NOMO-1 (cell line): ENCODE measurements around the gene TNRC6C.
A peak's percentile ranks its signal among the peaks of the same experiment; 100 is the strongest.

Experiments
- DNase-seq, 2 experiments: peaks; one replicate each; lab custom pipeline; 2025; ENCODE audit not compliant: unreplicated experiment in 2 of 2; lab: John Stamatoyannopoulos, UW

TNRC6C gene

GRCh38 chr17:78010759-78011158 is 52.3 kb downstream of the TNRC6C start:
- peak; percentile 45 to 48 for DNase-seq

DNA sequence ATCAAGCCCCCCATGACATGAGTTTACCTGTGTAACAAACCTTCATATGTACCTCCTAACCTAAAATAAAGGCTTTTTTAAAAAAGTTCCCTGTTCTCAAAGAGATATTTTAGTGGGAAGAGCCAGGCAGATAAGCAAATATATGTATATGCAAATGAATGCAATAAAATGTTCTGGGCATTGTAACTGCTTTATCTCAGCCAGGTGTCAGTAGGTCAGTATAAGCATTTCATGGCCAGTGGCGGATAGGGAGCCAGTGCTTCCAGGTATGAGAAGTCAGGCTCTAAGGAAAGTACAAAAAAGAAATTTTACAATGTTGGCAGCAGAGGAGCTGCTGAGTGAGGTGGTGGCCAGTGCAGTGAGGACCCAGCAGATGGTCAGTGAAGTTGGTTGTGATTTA is 53.9 kb downstream of the TNRC6C start:
- DNase-seq, result no peak

- DNase-seq, result peak; percentile 32 to 61
Observed at GRCh38 chr17:78013683-78014467, 55.4 kb downstream of the TNRC6C start.

DNA sequence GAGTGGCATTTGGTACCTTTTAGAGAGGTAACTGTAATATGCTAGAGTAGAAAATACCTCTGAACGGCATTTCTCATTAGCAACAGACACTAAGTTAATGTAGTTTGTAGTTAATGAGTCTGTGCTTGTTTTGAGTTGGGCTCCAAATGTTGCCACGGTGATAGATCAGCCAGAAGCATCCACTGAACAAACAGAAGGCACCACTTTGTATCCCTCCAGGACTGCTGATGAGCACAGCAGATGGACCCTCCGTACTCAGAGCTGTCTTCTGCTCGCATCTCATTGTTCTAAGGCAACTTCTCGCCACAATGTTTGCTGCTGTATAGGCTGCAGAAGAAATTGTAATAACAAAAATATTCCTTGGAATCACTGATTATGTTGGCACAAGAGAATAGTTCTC is 56.1 kb downstream of the TNRC6C start:
- no peak for DNase-seq

DNA sequence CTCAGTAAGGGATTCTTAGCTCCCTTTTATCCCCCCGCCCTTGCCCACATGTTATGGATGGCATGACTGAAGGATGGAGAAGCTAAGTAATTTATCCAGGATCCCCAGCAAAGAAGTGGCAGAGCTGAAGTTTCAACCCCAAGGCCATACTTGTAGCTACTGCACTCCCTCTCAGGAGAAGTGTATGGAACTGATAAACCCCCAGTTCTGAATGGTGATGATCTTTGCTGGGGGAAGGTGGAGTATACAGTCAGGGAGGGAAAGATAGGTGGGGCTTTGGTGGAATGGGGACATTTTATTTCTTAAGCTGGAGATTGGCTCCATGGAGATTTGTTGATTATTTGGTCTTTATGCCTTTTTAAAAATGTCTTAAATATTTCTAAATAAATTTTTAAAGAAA is 58.3 kb downstream of the TNRC6C start:
- DNase-seq, result no peak

DNA sequence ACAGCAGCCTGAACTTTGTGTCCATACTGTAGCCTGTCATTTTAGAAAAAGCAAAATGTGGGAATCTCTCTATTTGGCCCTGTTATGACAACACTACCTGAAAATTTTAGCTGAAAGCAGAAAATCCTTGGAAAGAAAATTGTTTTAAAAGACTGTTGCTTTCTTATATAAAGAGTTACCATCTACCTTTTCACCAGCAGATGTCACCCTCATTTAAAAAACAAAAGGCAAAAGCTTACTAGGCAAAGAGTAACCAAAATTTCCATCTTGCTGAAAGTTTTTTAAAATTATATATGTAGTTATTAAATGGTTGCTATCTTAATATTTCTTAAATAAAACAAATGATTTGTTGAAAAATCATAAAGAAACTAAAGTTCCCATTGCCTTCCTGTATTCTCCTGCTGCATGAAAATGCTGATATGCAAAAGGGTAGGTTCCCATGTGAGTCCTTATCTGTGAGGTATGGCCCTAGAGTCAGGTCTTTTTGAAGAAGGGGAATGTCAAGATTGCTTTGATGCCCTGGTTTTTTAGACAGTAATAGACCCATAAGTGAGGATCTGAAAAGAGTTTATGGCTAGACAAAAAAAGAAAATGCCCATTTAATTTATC is 61.0 kb downstream of the TNRC6C start:
- peak in 1 of 2 experiments; percentile 43 for DNase-seq

- no peak for DNase-seq
Observed at GRCh38 chr17:78019976-78020716, 61.6 kb downstream of the TNRC6C start.

- no peak for DNase-seq
Observed at GRCh38 chr17:78020717-78021108, 62.2 kb downstream of the TNRC6C start.

- no peak for DNase-seq
Observed at GRCh38 chr17:78022425-78022824, 63.9 kb downstream of the TNRC6C start.

DNA sequence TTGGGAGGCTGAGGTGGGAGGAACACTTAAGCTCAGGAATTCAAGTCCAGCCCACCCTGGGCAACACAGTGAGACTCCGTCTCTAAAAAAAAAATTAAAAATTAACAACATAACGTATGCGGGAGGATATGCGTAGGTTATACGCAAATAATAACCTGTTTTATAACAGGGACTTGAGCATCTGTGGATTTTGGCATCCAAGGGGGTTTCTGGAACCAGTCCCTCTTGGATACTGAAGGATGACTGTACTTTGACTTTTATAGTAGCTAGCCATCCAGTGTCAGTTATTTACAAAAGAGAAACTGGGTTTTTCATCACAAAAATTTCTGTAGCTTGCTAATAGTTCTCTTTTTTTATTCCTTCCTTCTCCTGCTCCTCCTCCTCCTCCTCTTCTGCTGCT is 64.5 kb downstream of the TNRC6C start:
- no peak for DNase-seq

DNA sequence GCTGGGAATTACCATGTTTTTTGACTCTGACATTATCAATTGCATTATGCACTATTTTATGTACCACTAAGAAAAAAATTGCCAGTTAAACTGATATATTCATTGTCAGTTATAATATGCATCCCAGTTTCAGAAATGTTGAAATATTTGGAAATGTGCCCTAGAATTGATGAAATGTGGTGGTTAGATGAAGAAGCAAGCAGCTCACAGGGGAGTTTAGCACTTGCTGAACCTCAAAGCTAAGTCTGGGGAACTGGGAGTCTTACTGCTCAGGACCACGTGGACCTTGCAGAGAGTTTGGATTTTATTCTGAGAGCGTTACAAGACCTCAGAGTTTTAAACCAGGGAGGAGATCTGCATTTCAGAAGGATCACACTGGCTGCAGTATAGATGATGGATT is 67.9 kb downstream of the TNRC6C start:
- peak in 1 of 2 experiments; percentile 24 for DNase-seq

DNA sequence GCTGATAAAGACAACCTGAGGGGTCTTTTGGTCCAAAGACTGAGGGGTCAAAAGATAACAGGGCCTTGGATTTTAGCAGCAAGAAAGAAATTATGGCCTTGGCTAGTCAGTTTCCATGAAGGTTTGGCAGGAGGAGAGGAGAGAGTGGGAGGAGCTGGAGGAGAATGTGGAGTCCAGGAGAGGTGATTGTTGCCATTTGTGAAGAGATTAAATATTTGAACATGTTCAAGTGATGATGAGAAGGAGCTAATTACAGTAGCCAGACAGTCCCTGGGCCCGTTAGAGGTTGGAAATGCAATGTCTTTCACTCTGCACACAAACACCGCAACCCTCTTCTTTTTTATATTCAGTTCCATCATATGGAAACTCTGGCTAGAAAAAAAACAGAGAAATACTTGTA is 68.6 kb downstream of the TNRC6C start:
- no peak for DNase-seq

DNA sequence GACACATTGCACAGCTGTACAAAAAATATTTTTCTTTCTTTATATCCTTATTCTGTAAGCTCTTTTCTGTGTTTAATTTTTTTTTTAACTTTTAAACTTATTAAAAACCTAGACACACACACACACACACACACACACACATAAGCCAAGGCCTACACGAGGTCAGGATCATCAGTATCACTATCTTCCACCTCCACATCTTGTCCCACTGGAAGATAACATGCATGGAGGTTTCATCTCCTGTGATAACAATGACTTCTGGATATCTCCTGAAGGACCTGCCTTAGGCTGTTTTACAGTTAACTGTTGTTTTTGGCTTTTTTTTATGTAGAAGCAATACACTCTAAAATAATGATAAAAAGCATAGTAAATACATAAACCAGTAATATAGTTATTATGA is 71.2 kb downstream of the TNRC6C start:
- no peak for DNase-seq

GRCh38 chr17:78031435-78031834 is 72.9 kb downstream of the TNRC6C start:
- DNase-seq, result no peak

DNA sequence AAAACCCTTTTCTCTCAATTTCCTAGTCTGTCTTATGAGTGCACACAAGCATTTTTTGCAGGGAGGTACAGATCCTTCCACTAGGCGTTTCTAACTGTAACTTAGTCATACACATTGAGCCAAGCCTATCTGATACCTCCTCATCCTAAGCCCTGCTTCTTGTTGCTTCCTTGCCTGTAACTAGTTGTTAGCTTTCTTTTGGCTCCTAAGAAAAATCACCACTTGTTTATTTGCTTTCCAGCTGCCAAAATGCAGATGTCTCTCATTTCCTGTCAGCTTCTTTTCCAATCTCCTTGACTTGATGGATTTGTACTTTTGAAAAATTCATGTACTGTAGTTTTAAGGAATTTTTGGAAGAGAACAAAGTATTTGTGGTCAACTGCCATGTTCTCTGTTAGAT is 73.7 kb downstream of the TNRC6C start:
- no peak for DNase-seq

DNA sequence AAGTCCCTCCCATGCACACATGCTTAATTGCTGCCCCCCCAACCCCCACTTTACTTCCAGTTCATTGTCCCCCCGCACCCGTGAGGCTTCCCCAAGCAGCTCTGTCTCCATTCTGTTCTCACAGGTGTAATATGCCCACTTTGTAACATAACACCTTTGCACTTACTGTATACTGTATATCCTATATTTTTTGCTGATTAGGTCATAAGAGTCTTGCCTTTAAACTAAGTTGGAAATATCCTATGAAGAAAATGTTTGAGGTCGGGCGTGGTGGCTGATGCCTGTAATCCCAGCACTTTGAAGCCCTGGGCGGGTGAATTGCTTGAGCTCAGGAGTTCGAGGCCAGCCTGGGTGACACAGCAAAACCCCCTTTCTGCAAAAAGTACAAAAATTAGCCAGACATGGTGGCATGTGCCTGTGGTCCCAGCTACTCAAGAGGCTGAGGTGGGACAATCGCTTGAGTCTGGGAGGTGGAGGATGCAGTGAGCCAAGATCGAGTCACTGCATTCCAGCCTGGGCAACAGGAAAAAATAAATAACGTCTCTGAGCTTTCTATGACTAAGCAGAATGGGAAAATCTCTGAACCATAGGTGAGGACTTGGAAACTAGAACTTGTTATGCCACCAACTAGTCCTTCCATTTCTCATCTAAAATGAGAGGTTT is 76.1 kb downstream of the TNRC6C start:
- no peak for DNase-seq

DNA sequence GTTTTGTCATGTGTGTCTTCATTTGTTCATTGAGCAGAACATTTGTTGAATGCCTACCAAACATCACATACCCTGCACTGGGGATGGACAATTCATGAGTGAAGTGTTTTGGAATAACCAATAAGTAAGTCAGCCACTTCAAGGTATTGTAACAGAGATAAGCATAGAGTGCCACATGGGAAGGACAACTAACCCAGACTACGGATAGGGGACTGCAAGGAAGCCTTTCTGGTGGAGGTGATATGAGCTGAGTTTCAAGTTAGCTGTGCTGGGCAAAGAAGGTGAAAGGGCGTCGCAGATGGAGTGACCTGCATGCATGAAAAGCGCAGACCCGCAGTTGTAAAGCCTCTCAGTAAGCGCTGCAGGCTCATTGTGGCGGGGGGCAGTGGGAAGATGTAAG is 78.8 kb downstream of the TNRC6C start:
- no peak for DNase-seq

DNA sequence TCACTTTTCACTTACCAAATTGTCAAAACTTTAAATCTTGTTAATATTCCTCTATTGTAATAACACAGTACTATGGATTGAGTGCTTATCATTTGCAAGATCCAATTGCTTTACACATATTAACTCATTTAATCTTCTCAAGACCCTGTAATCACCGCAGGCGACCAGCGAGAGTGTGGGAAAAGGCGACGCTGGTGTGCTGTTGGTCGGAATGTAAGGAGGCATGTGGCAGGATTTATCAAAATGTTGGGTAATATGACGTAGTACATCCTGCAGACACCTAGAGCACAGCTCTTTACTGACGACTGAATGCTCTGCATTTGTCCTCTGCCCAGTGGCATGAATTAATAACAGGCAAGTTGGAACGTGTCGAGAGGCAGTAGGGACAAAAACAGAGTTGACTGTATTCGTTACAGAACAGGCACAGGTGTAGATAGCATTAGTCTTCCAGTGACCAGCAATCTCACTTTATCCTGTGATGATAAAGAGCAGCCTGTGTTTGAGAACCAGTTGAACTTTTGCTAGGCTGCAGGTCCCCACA is 80.3 kb downstream of the TNRC6C start:
- no peak for DNase-seq

DNA sequence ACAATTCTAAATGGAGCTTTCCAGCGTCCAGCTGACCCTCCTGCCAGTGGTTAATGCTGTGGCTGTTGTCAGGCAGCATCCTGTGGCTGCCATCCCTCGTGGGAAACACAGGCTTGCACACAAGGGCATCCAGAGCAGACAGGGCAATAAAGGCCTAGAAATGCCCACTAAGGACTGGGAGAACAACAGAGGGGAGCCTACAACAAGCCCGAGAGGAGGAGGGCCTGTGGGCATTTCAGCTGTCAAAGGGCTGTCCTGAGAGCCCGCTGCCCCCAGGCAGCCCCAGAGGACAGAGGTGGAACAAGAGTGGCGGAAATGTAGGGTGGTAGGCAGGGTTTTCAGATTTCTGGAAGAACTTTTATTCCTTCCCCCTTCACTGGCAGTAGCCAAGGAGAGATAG is 81.1 kb downstream of the TNRC6C start:
- no peak for DNase-seq

- DNase-seq, result peak; percentile 72 to 74
Observed at GRCh38 chr17:78040440-78041385, 82.2 kb downstream of the TNRC6C start.
